Rectal smooth muscle tissue (tissue), 1 donor: ENCODE results near the gene FAM184B.
"Not testable (repeated sequence)": the region's sequence is repeated elsewhere in the genome, so short reads cannot be mapped to it uniquely, and the experiment has no call there.

Experiments used
- H3K27ac ChIP-seq: one replicate; pipeline ENCODE4 v1.7.0; 2013; ENCODE audit warnings: low read depth, low read length, inconsistent platforms
- H3K27me3 ChIP-seq: one replicate; pipeline ENCODE4 v1.7.0; 2013; ENCODE audit warnings: low read length; ENCODE audit not compliant: control insufficient read depth, insufficient read depth
- H3K36me3 ChIP-seq: one replicate; pipeline ENCODE4 v1.7.0; 2013; ENCODE audit warnings: low read length; ENCODE audit not compliant: control insufficient read depth, insufficient read depth
- H3K4me1 ChIP-seq: one replicate; pipeline ENCODE4 v1.7.0; 2013; ENCODE audit warnings: low read length; ENCODE audit not compliant: control insufficient read depth, insufficient read depth
- H3K4me3 ChIP-seq: one replicate; pipeline ENCODE4 v1.7.0; 2013; ENCODE audit warnings: low read length
- H3K9ac ChIP-seq: one replicate; pipeline ENCODE4 v1.7.0; 2013; ENCODE audit warnings: low read length

Gene FAM184B

DNA sequence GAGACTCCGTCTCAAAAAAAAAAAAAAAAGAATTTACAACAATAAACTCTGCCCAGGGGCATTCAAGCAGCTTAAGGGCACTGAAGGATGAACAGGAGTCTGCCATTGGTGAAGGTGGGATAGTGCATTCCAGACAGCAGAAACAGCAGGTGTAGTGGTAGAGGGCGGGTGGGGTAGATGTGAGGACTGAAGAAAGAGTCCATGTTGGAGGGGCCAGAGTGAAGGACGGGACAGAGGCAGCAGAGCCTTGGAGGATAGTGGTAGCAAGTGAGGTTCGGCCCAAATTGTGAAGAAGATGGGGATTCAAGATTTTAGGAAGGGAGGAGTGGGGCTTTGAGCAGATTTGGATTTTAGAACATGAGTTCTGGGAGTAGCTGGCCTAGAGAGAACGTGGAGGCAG is 91.3 kb downstream of the FAM184B start:
- Histone ChIP-seq H3K9ac (no peak overlapping the region), H3K4me1 (no peaks in the 10 kb centered on the region), H3K4me3 (no peak overlapping the region)

DNA sequence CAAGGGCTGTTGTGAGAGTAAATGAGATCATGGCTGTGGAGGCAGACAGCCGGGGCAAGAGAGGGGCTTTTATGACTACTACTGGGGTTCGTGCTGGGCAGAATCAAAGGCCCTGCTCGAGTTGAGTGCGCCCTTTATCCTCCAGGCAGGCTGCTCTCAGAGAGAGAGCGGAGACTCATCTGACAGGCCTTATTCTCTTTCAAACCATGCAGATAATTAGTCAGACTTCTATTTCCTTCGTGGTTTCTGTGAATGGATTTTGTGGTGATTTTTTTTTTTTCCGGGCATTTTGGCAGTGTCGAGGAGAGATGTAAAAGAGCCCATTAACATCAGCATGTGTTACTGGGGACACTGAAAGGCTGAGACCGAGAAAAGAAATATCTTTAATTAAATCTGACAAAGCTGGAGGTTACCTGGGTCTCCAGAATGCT is 93.4 kb downstream of the FAM184B start:
- peak overlapping the region; percentile 28 for H3K27ac ChIP-seq
- no peaks in the 10 kb centered on the region for H3K27me3 ChIP-seq
- H3K9ac ChIP-seq: no peak overlapping the region
- H3K4me3 ChIP-seq: no peak overlapping the region
- no peaks in the 10 kb centered on the region for H3K36me3 ChIP-seq
- H3K4me1 ChIP-seq: no peaks in the 10 kb centered on the region

More for the DNA sequence above, 91.3 kb downstream of the FAM184B start:
- no peaks in the 10 kb centered on the region for H3K27me3 ChIP-seq
- H3K27ac ChIP-seq: no peak overlapping the region
- no peaks in the 10 kb centered on the region for H3K36me3 ChIP-seq

DNA sequence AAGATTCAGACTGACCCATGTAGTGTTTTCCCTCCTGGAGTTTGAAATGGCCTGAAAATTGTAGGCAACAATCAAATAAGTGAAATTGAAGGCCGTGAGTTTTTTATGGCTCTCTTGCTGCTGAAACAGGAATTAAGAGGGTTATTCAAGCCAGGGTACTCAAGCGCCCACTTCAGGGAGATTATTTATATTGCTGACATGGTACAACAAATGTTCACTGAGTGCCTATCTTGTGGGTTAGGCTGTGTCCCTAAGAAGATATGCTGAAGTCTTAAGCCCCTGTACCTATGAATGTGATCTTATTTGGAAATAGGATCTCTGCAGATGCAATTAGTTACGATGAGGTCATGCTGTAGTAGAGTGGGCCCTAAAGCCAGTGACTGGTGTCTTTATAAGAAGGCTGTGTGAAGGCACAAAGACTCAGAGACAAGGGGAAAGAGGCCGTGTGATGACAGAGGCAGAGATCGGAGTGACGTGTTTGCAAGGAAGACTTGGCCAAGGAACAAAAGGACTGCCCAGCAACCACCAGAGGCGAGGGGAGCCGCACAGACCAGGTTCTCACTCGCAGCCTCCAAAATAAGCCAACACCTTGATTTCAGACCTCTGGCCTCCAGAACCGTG is 94.1 kb downstream of the FAM184B start:
- peak overlapping the region; percentile 28 for H3K27ac ChIP-seq
- H3K36me3 ChIP-seq: no peaks in the 10 kb centered on the region
- no peaks in the 10 kb centered on the region for H3K4me1 ChIP-seq
- no peaks in the 10 kb centered on the region for H3K27me3 ChIP-seq
- no peak overlapping the region for H3K4me3 ChIP-seq
- no peak overlapping the region for H3K9ac ChIP-seq

- not testable (repeated sequence) for H3K4me1 ChIP-seq, H3K27me3 ChIP-seq, H3K4me3 ChIP-seq, H3K27ac ChIP-seq, H3K9ac ChIP-seq, H3K36me3 ChIP-seq
Measured at GRCh38 chr4:17684648-17685047, 96.8 kb downstream of the FAM184B start.

- no peaks in the 10 kb centered on the region for H3K36me3 ChIP-seq
- no peak overlapping the region for H3K4me3 ChIP-seq
- no peaks in the 10 kb centered on the region for H3K27me3 ChIP-seq
- H3K27ac ChIP-seq: no peak overlapping the region
- no peaks in the 10 kb centered on the region for H3K4me1 ChIP-seq
- H3K9ac ChIP-seq: no peak overlapping the region
Measured at GRCh38 chr4:17682222-17682566, 99.2 kb downstream of the FAM184B start.

GRCh38 chr4:17681281-17682221 is 99.9 kb downstream of the FAM184B start:
- no peak overlapping the region for H3K27ac ChIP-seq
- no peak overlapping the region for H3K9ac ChIP-seq
- H3K4me3 ChIP-seq: no peak overlapping the region
- no peaks in the 10 kb centered on the region for H3K27me3 ChIP-seq
- H3K36me3 ChIP-seq: no peaks in the 10 kb centered on the region
- H3K4me1 ChIP-seq: no peaks in the 10 kb centered on the region

DNA sequence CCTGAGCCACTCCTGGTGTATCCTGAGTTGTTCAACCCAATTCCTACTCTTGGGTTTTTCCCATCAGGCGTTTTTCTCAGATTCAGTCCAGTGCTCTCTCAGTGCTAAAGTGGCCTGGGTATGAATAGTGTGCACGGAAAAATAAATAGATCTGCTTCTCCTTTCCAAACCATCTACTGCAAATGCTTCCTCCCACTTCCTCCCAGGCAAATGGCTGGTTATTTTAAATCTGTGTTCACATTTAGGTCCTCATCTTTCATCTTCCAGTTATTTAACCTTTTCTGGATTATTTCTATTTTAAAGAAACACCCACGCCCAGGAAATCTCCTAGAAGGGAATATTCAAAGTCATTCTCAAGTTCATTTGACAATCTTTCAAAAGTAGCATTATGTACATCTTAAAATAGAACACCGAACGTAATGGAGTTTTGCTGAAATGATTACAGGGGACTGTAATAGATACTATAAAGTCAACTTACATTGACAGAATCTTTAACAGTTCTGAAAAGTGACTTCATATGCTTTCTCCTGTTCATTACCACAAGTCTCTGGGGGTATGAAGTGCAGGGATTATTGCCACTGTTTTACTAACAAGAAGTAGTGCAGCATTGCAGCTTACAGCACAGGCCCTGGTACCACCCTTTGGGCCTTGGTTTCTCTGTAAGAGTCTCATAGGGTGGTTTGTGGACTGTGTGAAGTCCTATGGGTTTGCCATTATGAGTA is 100.7 kb downstream of the FAM184B start:
- Histone ChIP-seq H3K9ac (no peak overlapping the region), H3K27ac (no peak overlapping the region), H3K4me3 (no peak overlapping the region), H3K27me3 (no peaks in the 10 kb centered on the region), H3K4me1 (no peaks in the 10 kb centered on the region), H3K36me3 (no peaks in the 10 kb centered on the region)

GRCh38 chr4:17670423-17670822 is 111.0 kb downstream of the FAM184B start:
- Histone ChIP-seq H3K4me3 (no peak overlapping the region), H3K36me3 (no peaks in the 10 kb centered on the region), H3K27ac (no peak overlapping the region), H3K9ac (no peak overlapping the region), H3K4me1 (no peaks in the 10 kb centered on the region), H3K27me3 (no peaks in the 10 kb centered on the region)

- no peaks in the 10 kb centered on the region for H3K36me3 ChIP-seq
- H3K27ac ChIP-seq: no peak overlapping the region
- H3K4me1 ChIP-seq: no peaks in the 10 kb centered on the region
- H3K9ac ChIP-seq: no peak overlapping the region
- no peaks in the 10 kb centered on the region for H3K27me3 ChIP-seq
- H3K4me3 ChIP-seq: no peak overlapping the region
Measured at GRCh38 chr4:17667653-17668201, 113.7 kb downstream of the FAM184B start.

DNA sequence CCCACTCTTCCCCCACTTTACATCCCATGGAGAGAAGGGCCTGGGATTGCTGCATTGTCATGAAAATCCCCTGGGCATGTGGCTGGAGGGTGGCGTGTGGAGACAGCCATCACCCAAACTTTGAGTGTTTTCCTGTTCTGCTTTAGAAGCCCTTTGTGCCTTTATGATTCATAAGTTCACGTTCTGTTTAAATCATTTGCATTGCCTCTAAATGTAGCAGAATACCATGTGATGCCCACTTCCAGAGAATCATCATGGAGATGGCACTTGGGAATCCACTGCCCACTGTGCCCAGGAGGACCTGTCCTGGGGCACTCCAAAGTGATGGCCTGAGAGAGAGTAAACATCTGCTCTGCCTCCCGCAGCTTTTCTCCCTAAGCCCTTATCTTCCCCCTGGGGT is 114.2 kb downstream of the FAM184B start:
- Histone ChIP-seq H3K36me3 (no peaks in the 10 kb centered on the region), H3K4me3 (no peak overlapping the region), H3K27ac (no peak overlapping the region), H3K9ac (no peak overlapping the region), H3K4me1 (no peaks in the 10 kb centered on the region), H3K27me3 (no peaks in the 10 kb centered on the region)

DNA sequence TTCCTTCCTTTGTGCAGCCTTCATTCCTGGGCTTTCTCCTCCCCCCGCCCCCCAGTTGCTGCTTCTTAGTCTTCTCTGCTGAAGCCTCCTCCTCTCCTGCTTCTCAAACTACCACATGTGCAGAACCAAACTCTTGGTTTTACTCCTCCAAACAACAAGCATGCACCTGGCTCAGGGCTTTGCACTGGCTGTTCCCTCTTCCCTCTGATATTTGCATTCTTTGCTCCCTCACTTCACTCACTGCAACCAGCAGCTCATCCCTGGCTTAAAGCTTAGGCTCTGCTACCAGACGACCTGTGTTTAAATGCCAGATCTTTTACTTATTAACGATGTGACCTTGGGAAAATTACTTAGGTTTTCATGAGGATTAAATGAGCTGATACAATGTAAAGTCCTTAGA is 115.6 kb downstream of the FAM184B start:
- Histone ChIP-seq H3K27me3 (no peaks in the 10 kb centered on the region), H3K36me3 (no peaks in the 10 kb centered on the region), H3K4me1 (no peaks in the 10 kb centered on the region), H3K4me3 (no peak overlapping the region), H3K9ac (no peak overlapping the region), H3K27ac (no peak overlapping the region)

DNA sequence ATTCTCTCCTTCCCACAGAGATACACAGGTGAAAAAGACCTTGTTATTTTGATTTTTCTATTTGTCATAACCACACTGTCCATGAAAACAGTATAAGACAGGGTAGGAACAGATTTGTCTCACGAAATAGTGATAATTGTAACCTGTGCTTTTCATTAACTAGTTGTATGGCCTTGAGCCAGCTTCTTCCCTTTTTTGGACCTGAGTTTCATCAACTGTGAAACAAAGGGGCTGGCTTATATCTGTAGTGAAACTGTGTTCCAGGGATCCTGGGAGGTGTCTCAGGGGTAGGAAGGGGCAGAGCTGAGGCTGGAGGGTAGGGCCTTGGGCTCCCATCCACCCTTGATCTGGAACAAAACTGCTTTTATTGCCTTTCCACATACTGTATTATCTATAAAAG is 116.1 kb downstream of the FAM184B start:
- Histone ChIP-seq H3K36me3 (no peaks in the 10 kb centered on the region), H3K27ac (no peak overlapping the region), H3K4me1 (no peaks in the 10 kb centered on the region), H3K9ac (no peak overlapping the region), H3K4me3 (no peak overlapping the region), H3K27me3 (no peaks in the 10 kb centered on the region)
